MG63 (cell line): ENCODE measurements around the gene FAAP20. TPM values are rescaled to one million over a fixed set of nuclear protein-coding genes. Genes with fewer than 3 reads are reported as not detected.
A peak's percentile ranks its signal among the peaks of the same experiment; 100 is the strongest.

Source experiments
- DNase-seq: peaks from one replicate; pipeline ENCODE4 v3.0.0-alpha.2; 2020
- H3K27me3 ChIP-seq: fragments of 250-450 bp; sonication (Bioruptor Pico); 2 replicates; pipeline ENCODE4 v1.5.1; 2020; ENCODE audit warnings: mild to moderate bottlenecking, moderate library complexity
- H3K36me3 ChIP-seq: fragments of 250-450 bp; sonication (Bioruptor Pico); 2 replicates; pipeline ENCODE4 v1.5.1; 2020; ENCODE audit warnings: mild to moderate bottlenecking, moderate library complexity
- H3K4me3 ChIP-seq: fragments of 250-450 bp; sonication (Bioruptor Pico); 2 replicates; pipeline ENCODE4 v1.5.1; 2020; ENCODE audit warnings: mild to moderate bottlenecking, moderate library complexity
- H3K9me3 ChIP-seq: fragments of 250-450 bp; sonication (Bioruptor Pico); 2 replicates; pipeline ENCODE4 v1.5.1; 2020; ENCODE audit warnings: mild to moderate bottlenecking, moderate library complexity
- total RNA-seq: library from RNA; depleted of rRNA; stranded (reverse); fragments of >200 nt; shearing (Covaris generic); gene quantifications from 2 replicates; pipeline ENCODE4 v1.2.3, GENCODE V29; 2014; ENCODE audit warnings: low replicate concordance

FAAP20 gene
- total RNA-seq, 1 experiment from 2014 or later: 75.0 TPM

DNA sequence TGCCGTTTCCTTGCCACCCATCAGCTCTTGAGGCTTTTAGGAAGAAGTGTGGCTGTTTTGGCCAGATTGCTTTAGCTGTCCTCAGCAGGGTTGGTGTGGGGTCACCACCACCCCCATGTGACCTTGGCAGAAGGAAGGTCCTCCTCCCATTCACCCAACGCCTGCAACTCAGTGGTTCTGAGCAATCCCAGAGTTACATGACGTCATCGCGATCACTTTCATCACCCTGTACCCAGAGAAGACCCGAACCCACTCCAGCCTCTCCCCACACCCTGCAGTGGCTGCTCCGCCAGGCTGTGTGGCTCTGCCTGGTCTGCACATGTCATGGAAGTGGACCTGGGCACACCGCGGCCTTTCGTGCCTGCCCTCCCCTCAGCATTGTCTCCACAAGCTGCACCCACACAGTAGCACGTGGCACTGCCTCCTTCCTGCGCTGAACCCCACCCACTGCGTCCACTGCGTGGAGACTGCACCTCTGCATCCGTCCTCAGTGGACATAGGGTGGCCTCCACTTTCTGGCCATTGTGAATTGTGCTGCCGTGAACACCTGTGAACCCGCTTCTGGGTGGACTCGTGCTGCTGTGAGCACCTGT is 16.5 kb downstream of the FAAP20 start:
- no peak for DNase-seq
- Histone ChIP-seq H3K9me3 (no peaks in the 10 kb centered on the region), H3K4me3 (no peak overlapping the region), H3K36me3 (no peaks in the 10 kb centered on the region), H3K27me3 (no peaks in the 10 kb centered on the region)

DNA sequence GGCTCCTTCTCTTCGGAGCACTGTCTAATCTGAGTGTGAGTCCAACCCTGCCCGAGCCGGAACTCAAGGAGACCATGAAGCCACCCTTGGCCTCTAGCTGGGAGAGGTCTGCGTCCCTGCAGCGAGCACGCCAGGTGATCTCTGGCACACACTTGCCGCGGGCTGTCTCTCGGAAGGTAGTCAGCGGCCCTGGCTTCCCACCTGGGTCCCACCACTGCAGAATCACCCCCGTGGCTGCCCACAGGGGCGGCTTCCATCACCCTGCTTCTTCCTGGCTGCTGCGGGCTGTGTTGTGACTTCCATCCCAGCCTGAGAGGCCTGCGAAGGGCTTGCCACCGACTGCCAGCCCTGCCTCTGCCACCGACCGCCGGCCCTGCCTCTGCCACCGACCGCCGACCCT is 17.0 kb downstream of the FAAP20 start:
- Histone ChIP-seq H3K4me3 (no peak overlapping the region), H3K9me3 (no peaks in the 10 kb centered on the region), H3K36me3 (no peaks in the 10 kb centered on the region), H3K27me3 (no peaks in the 10 kb centered on the region)
- DNase-seq: no peak

GRCh38 chr1:2176615-2177014 is 18.0 kb downstream of the FAAP20 start:
- Histone ChIP-seq H3K27me3 (no peaks in the 10 kb centered on the region), H3K9me3 (no peaks in the 10 kb centered on the region), H3K36me3 (no peaks in the 10 kb centered on the region), H3K4me3 (no peak overlapping the region)
- no peak for DNase-seq

- DNase-seq: no peak
- Histone ChIP-seq H3K4me3 (no peak overlapping the region), H3K27me3 (no peaks in the 10 kb centered on the region), H3K9me3 (no peaks in the 10 kb centered on the region), H3K36me3 (no peaks in the 10 kb centered on the region)
Observed at GRCh38 chr1:2175681-2176454, 18.7 kb downstream of the FAAP20 start.

DNA sequence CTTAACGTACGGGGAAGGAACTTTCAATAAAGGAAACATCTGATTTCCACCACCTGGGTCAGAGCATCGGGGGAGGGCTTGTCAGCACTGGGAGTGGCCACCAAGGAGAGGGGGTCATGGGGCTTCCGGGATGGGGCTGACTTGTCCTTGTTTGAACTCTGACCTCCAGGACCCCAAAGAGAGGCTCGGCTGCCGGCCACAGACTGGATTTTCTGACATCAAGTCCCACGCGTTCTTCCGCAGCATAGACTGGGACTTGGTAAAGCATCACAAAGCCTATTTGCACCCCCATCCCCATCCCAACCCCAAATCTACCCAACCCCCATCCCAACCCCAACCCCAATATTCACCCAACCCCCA is 19.5 kb downstream of the FAAP20 start:
- Histone ChIP-seq H3K9me3 (no peaks in the 10 kb centered on the region), H3K4me3 (no peak overlapping the region; the same call in 1 of the 2 replicates), H3K27me3 (no peaks in the 10 kb centered on the region), H3K36me3 (no peaks in the 10 kb centered on the region)
- DNase-seq: no peak

DNA sequence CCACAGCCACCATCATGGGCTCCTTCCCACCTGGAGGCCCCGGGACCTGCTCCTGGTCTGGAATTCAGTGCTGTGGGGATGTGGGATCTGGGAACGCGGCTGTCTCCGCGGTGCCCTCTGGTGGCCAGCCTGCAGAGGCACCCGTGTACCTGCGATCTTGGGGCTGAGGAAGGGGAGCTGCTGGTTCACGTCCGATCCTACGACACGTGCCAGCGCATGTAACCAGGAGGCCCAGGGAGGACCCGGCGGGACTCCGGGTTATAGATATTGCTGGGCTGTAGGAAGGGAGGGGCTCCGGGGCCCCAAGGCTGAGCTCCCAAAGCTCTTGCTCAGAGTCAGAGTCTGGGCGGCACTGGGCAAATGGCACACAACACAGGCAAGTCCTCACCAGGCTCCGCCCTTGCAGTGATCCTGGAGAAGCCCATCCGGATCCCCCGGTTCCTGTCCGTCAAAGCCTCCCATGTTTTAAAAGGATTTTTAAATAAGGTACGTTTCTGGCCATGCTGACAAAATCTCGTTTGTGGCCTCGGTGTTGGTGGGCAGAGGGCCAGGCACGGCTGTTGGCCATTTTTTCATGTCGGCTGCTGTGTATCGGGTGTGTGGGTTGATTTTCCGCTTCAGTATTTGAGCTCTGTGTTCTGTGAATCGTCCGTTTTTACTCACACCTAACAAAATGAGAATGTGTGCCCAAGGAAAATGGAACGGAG is 20.1 kb downstream of the FAAP20 start:
- Histone ChIP-seq H3K9me3 (no peaks in the 10 kb centered on the region), H3K27me3 (no peaks in the 10 kb centered on the region), H3K4me3 (peak overlapping the region; percentile 25), H3K36me3 (no peaks in the 10 kb centered on the region)
- DNase-seq: peak; percentile 66

DNA sequence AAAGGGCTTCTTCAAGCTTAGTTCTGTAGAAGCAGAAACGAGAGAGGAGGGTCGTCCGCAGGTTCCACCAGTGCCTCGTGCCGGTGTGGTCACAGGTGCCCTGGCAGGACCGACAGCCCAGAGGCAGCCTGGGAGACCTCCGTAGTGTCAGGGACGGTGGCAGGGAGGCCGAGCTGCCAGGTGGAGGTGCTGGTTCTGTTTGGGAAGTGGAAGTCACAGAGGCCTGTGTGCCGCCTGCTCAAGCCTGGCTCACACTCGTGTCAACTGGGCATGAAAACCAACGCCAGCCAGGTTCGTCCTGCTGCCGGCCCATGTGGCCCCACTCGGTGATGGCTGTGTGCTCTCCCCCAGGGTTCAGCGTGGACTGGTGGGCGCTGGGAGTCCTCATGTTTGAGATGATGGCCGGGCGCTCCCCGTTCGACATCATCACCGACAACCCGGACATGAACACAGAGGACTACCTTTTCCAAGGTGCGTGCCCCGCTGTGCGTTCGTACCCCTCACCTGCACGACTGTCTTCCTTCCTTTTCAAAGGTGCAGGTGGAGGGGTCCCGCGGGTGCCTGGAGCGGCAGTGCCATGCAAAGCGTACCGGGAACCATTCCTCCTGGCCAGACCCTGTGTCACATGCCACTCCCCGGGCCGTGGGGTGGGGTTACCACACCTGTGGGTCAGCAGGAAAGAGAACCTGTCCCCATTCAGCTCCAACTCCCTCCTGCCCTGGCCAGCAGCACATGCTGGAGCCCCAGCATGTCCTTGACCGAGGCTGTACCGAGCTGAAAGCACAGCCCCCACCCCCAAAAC is 20.8 kb downstream of the FAAP20 start:
- H3K4me3 ChIP-seq: no peak overlapping the region
- no peaks in the 10 kb centered on the region for H3K36me3 ChIP-seq
- H3K9me3 ChIP-seq: no peaks in the 10 kb centered on the region
- no peaks in the 10 kb centered on the region for H3K27me3 ChIP-seq
- DNase-seq: no peak

- DNase-seq: no peak
- H3K9me3 ChIP-seq: no peaks in the 10 kb centered on the region
- no peaks in the 10 kb centered on the region for H3K36me3 ChIP-seq
- H3K4me3 ChIP-seq: no peak overlapping the region
- H3K27me3 ChIP-seq: no peaks in the 10 kb centered on the region
Observed at GRCh38 chr1:2172551-2173146, 21.9 kb downstream of the FAAP20 start.

- H3K36me3 ChIP-seq: no peaks in the 10 kb centered on the region
Observed at GRCh38 chr1:2172012-2172411, 22.6 kb downstream of the FAAP20 start.

GRCh38 chr1:2170211-2170610 is 24.4 kb downstream of the FAAP20 start:
- H3K9me3 ChIP-seq: no peaks in the 10 kb centered on the region
- H3K27me3 ChIP-seq: no peaks in the 10 kb centered on the region
- H3K36me3 ChIP-seq: no peaks in the 10 kb centered on the region
- no peak for DNase-seq
- H3K4me3 ChIP-seq: no peak overlapping the region

More at GRCh38 chr1:2172012-2172411, 22.6 kb downstream of the FAAP20 start:
- Histone ChIP-seq H3K4me3 (no peak overlapping the region), H3K9me3 (no peaks in the 10 kb centered on the region), H3K27me3 (no peaks in the 10 kb centered on the region)
- DNase-seq: no peak

GRCh38 chr1:2169200-2169836 is 25.3 kb downstream of the FAAP20 start:
- Histone ChIP-seq H3K36me3 (no peaks in the 10 kb centered on the region), H3K27me3 (no peaks in the 10 kb centered on the region)

DNA sequence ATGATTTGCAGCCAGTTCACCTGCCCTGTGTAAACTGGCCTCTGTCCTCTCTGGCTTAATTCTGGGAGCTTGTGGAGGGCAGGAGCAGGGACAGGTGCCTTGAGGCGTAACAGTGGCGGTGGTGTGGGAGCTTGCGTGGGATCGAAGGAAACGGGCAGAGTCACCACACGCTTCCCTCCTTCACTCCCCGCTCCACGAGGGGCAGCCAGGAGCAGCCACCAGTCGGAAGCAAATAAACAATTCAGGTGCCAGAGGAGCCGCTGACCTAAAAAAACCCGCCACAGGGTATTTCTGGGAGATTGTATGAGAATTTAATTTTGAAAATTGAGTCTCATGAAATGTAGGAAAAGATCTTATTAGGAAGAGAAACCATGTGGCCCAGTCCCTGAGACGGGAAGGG is 26.0 kb downstream of the FAAP20 start:
- no peak for DNase-seq
- no peaks in the 10 kb centered on the region for H3K36me3 ChIP-seq
- no peak overlapping the region for H3K4me3 ChIP-seq
- H3K9me3 ChIP-seq: no peaks in the 10 kb centered on the region
- no peaks in the 10 kb centered on the region for H3K27me3 ChIP-seq

More at GRCh38 chr1:2169200-2169836, 25.3 kb downstream of the FAAP20 start:
- no peaks in the 10 kb centered on the region for H3K9me3 ChIP-seq
- no peak overlapping the region for H3K4me3 ChIP-seq
- DNase-seq: no peak

DNA sequence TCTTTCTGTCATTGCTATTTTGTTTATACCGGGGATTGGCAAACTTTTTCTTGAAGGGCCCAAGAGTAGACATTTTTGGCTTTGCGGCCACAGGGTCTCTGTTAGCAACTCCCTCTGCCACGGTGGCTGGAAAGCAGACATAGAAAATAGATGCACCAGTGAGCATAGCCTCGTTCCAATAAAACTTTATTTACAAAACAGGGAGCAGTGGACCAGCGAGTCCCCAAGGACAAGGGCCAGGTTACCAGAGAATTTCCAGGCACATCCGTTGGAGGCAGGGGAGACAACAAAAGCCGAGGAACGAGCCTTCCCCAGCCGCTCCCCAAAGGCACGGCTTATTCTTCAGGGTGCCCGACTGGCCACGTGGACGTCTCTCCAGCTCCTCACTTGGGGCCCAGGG is 26.5 kb downstream of the FAAP20 start:
- no peaks in the 10 kb centered on the region for H3K36me3 ChIP-seq
- H3K9me3 ChIP-seq: no peaks in the 10 kb centered on the region
- H3K4me3 ChIP-seq: no peak overlapping the region
- no peaks in the 10 kb centered on the region for H3K27me3 ChIP-seq
- no peak for DNase-seq

DNA sequence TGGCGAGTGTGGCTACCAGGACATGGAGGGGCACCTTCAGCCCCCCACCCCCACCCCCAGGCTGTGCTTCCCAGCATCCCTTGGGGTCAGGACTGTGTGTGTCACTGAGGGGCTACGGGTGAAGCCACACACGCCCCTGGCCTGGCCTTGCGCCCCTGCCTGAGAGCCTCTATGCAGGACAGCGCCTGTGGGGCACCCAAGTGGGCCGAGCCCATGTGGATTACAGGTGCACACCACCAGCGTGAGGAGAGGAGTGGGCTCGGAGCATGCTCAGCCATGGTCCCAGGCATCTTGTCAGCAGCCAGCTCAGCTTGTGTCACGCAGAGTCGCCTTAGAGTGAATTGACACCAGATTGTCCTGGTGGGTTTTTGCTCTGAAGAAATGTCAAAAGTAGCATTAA is 27.9 kb downstream of the FAAP20 start:
- no peaks in the 10 kb centered on the region for H3K9me3 ChIP-seq
- H3K4me3 ChIP-seq: no peak overlapping the region
- DNase-seq: no peak
- H3K36me3 ChIP-seq: no peaks in the 10 kb centered on the region
- H3K27me3 ChIP-seq: no peaks in the 10 kb centered on the region

- Histone ChIP-seq H3K36me3 (no peaks in the 10 kb centered on the region), H3K9me3 (no peaks in the 10 kb centered on the region), H3K4me3 (no peak overlapping the region), H3K27me3 (no peaks in the 10 kb centered on the region)
- no peak for DNase-seq
Observed at GRCh38 chr1:2166254-2166653, 28.3 kb downstream of the FAAP20 start.

GRCh38 chr1:2165646-2166045 is 28.9 kb downstream of the FAAP20 start:
- no peaks in the 10 kb centered on the region for H3K36me3 ChIP-seq
- DNase-seq: no peak
- H3K27me3 ChIP-seq: no peaks in the 10 kb centered on the region
- no peak overlapping the region for H3K4me3 ChIP-seq
- H3K9me3 ChIP-seq: no peaks in the 10 kb centered on the region
